ENCODE data around the gene TAF10. TPM values are rescaled to one million over a fixed set of nuclear protein-coding genes. Genes with fewer than 3 reads are reported as not detected.
A peak's percentile ranks its signal among the peaks of the same experiment; 100 is the strongest.

TAF10 gene
- total RNA-seq, 1 experiment from 2014 or later, result 111 TPM

- peaks cover 22% of the 10 kb centered on the region for H3K9me3 ChIP-seq
- H3K36me3 ChIP-seq, result peaks cover 13% of the 10 kb centered on the region
- DNase-seq, result no peak
- no peaks in the 10 kb centered on the region for H3K27me3 ChIP-seq
- H3K4me3 ChIP-seq, result no peak overlapping the region
Observed at GRCh38 chr11:6579681-6580080, 32.3 kb downstream of the TAF10 start.

- no peaks in the 10 kb centered on the region for H3K27me3 ChIP-seq
- DNase-seq, result no peak
- H3K36me3 ChIP-seq, result peaks cover 13% of the 10 kb centered on the region
Observed at GRCh38 chr11:6578134-6578533, 33.9 kb downstream of the TAF10 start.

GRCh38 chr11:6576471-6577373 is 35.3 kb downstream of the TAF10 start:
- Histone ChIP-seq H3K4me3 (no peak overlapping the region), H3K9me3 (no peaks in the 10 kb centered on the region), H3K36me3 (peaks cover 3% of the 10 kb centered on the region), H3K27me3 (no peaks in the 10 kb centered on the region)
- peak; percentile 23 for DNase-seq

More at GRCh38 chr11:6578134-6578533, 33.9 kb downstream of the TAF10 start:
- H3K9me3 ChIP-seq, result peaks cover 9% of the 10 kb centered on the region
- H3K4me3 ChIP-seq, result no peak overlapping the region

GRCh38 chr11:6574816-6575715 is 37.0 kb downstream of the TAF10 start:
- Histone ChIP-seq H3K27me3 (no peaks in the 10 kb centered on the region), H3K4me3 (no peak overlapping the region), H3K36me3 (peaks cover 6% of the 10 kb centered on the region), H3K9me3 (no peaks in the 10 kb centered on the region)
- no peak for DNase-seq

- DNase-seq, result peak; percentile 46
- Histone ChIP-seq H3K27me3 (no peaks in the 10 kb centered on the region), H3K9me3 (no peaks in the 10 kb centered on the region), H3K4me3 (no peak overlapping the region), H3K36me3 (peaks cover 3% of the 10 kb centered on the region)
Observed at GRCh38 chr11:6572215-6572614, 39.8 kb downstream of the TAF10 start.

- Histone ChIP-seq H3K4me3 (no peak overlapping the region), H3K9me3 (no peaks in the 10 kb centered on the region), H3K36me3 (peaks cover 3% of the 10 kb centered on the region), H3K27me3 (no peaks in the 10 kb centered on the region)
- no peak for DNase-seq
Observed at GRCh38 chr11:6571434-6572008, 40.5 kb downstream of the TAF10 start.

GRCh38 chr11:6570691-6571427 is 41.2 kb downstream of the TAF10 start:
- H3K36me3 ChIP-seq, result peaks cover 3% of the 10 kb centered on the region

GRCh38 chr11:6569706-6570105 is 42.3 kb downstream of the TAF10 start:
- no peak overlapping the region for H3K4me3 ChIP-seq
- DNase-seq, result no peak
- peaks cover 3% of the 10 kb centered on the region for H3K36me3 ChIP-seq
- H3K27me3 ChIP-seq, result no peaks in the 10 kb centered on the region
- H3K9me3 ChIP-seq, result no peaks in the 10 kb centered on the region

More at GRCh38 chr11:6570691-6571427, 41.2 kb downstream of the TAF10 start:
- DNase-seq, result no peak
- Histone ChIP-seq H3K9me3 (no peaks in the 10 kb centered on the region), H3K27me3 (no peaks in the 10 kb centered on the region), H3K4me3 (no peak overlapping the region)

- no peak overlapping the region for H3K4me3 ChIP-seq
- DNase-seq, result peak; percentile 56
- peaks cover 3% of the 10 kb centered on the region for H3K36me3 ChIP-seq
- H3K27me3 ChIP-seq, result no peaks in the 10 kb centered on the region
- no peaks in the 10 kb centered on the region for H3K9me3 ChIP-seq
Observed at GRCh38 chr11:6568191-6568918, 43.7 kb downstream of the TAF10 start.

- no peak for DNase-seq
- Histone ChIP-seq H3K27me3 (no peaks in the 10 kb centered on the region), H3K36me3 (peaks cover 3% of the 10 kb centered on the region), H3K4me3 (no peak overlapping the region), H3K9me3 (no peaks in the 10 kb centered on the region)
Observed at GRCh38 chr11:6567371-6567745, 44.7 kb downstream of the TAF10 start.

GRCh38 chr11:6566704-6567370 is 45.2 kb downstream of the TAF10 start:
- Histone ChIP-seq H3K27me3 (no peaks in the 10 kb centered on the region), H3K9me3 (no peaks in the 10 kb centered on the region), H3K36me3 (peaks cover 3% of the 10 kb centered on the region), H3K4me3 (no peak overlapping the region)
- DNase-seq, result no peak

GRCh38 chr11:6565988-6566703 is 45.9 kb downstream of the TAF10 start:
- Histone ChIP-seq H3K36me3 (peaks cover 2% of the 10 kb centered on the region), H3K9me3 (no peaks in the 10 kb centered on the region), H3K27me3 (no peaks in the 10 kb centered on the region), H3K4me3 (no peak overlapping the region)
- DNase-seq, result no peak

- no peaks in the 10 kb centered on the region for H3K27me3 ChIP-seq
- H3K4me3 ChIP-seq, result no peak overlapping the region
- no peak for DNase-seq
- no peaks in the 10 kb centered on the region for H3K9me3 ChIP-seq
- no peaks in the 10 kb centered on the region; the same call in 1 of the 2 replicates for H3K36me3 ChIP-seq
Observed at GRCh38 chr11:6565325-6565724, 46.7 kb downstream of the TAF10 start.

- H3K36me3 ChIP-seq, result no peaks in the 10 kb centered on the region; the same call in 1 of the 2 replicates
- H3K27me3 ChIP-seq, result no peaks in the 10 kb centered on the region
- H3K9me3 ChIP-seq, result no peaks in the 10 kb centered on the region
- DNase-seq, result no peak
- no peak overlapping the region for H3K4me3 ChIP-seq
Observed at GRCh38 chr11:6563667-6564066, 48.3 kb downstream of the TAF10 start.

Data from MG63 (cell line).